Neural cell (in vitro differentiated cells): Measurements from ENCODE around the gene CTNNB1. TPM values are rescaled to one million over a fixed set of nuclear protein-coding genes. Genes with fewer than 3 reads are reported as not detected.

Experiments used
- H2AFZ ChIP-seq: fragments of 200-600, 300-800 bp; sonication (generic), shearing (Covaris generic); 2 replicates; pipeline ENCODE4 v1.6.0; 2014; ENCODE audit warnings: low read depth, mild to moderate bottlenecking, antibody characterized with exemption, low read length, moderate library complexity
- H3F3A ChIP-seq: fragments of 200-600 bp; shearing (Covaris generic); 2 replicates; pipeline ENCODE4 v1.6.1; 2016; ENCODE audit warnings: mild to moderate bottlenecking, moderate library complexity, mixed read lengths, antibody characterized with exemption, low read length; ENCODE audit not compliant: insufficient read depth, poor library complexity, severe bottlenecking
- H3K27ac ChIP-seq: fragments of 200-600, 300-800 bp; sonication (generic), shearing (Covaris generic); 2 replicates; pipeline ENCODE4 v1.5.1; 2014; ENCODE audit warnings: mild to moderate bottlenecking, low read length, moderate library complexity
- H3K27me3 ChIP-seq: fragments of 300-800, 200-600 bp; sonication (generic), shearing (Covaris generic); 2 replicates; pipeline ENCODE4 v1.6.0; 2014; ENCODE audit warnings: mild to moderate bottlenecking, low read depth, low read length, moderate library complexity; ENCODE audit not compliant: insufficient read depth
- H3K36me3 ChIP-seq: fragments of 300-800, 200-600 bp; sonication (generic), shearing (Covaris generic); 2 replicates; pipeline ENCODE4 v1.5.1; 2014; ENCODE audit warnings: mild to moderate bottlenecking, antibody characterized with exemption, low read length, moderate library complexity; ENCODE audit not compliant: insufficient read depth
- H3K4me2 ChIP-seq: fragments of 300-800, 200-600 bp; sonication (generic), shearing (Covaris generic); 2 replicates; pipeline ENCODE4 v1.6.0; 2014; ENCODE audit warnings: mild to moderate bottlenecking, low read length
- H3K4me3 ChIP-seq: fragments of 300-800, 200-600 bp; sonication (generic), shearing (Covaris generic); 2 replicates; pipeline ENCODE4 v1.5.1; 2014; ENCODE audit warnings: mild to moderate bottlenecking, low read length, moderate library complexity
- H3K79me2 ChIP-seq: fragments of 200-600 bp; shearing (Covaris generic); replicated peaks from 2 replicates; pipeline ENCODE4 v1.6.0; 2014; ENCODE audit warnings: mild to moderate bottlenecking, low read length, moderate library complexity; ENCODE audit not compliant: insufficient read depth
- H3K9ac ChIP-seq: fragments of 300-800, 200-600 bp; sonication (generic), shearing (Covaris generic); 2 replicates; pipeline ENCODE4 v1.6.1; 2016; ENCODE audit warnings: mild to moderate bottlenecking, low read length, mixed read lengths
- H3K9me2 ChIP-seq: fragments of 200-600 bp; shearing (Covaris generic); 2 replicates; pipeline ENCODE4 v1.6.1; 2016; ENCODE audit warnings: mild to moderate bottlenecking, low read length, mixed read lengths; ENCODE audit not compliant: insufficient read depth
- H3K9me3 ChIP-seq: fragments of 200-600, 300-800 bp; sonication (generic), shearing (Covaris generic); 2 replicates; pipeline ENCODE4 v1.6.1; 2016; ENCODE audit warnings: mild to moderate bottlenecking, mixed run types, low read length, moderate library complexity, mixed read lengths
- H4K20me1 ChIP-seq: fragments of 200-600 bp; shearing (Covaris generic); 2 replicates; pipeline ENCODE4 v1.6.1; 2016; ENCODE audit warnings: mild to moderate bottlenecking, mixed run types; ENCODE audit not compliant: insufficient read depth
- CTCF ChIP-seq: fragments of 450-650 bp; IDR thresholded peaks from 2 replicates; pipeline ENCODE4 v1.5.1; 2014; ENCODE audit warnings: antibody characterized with exemption, mild to moderate bottlenecking, moderate library complexity; ENCODE audit not compliant: poor library complexity, severe bottlenecking
- EP300 ChIP-seq: fragments of 450-650 bp; conservative IDR thresholded peaks from 2 replicates; pipeline ENCODE4 v1.6.1; 2014; ENCODE audit warnings: antibody characterized with exemption, mild to moderate bottlenecking, moderate library complexity; ENCODE audit not compliant: poor library complexity, severe bottlenecking
- EZH2 ChIP-seq: fragments of 200-600, 300-800 bp; shearing (Covaris generic), sonication (generic); IDR thresholded peaks from 2 replicates; pipeline ENCODE4 v1.6.1; 2014; ENCODE audit warnings: antibody characterized with exemption, low read length, borderline replicate concordance, mild to moderate bottlenecking; ENCODE audit not compliant: insufficient read depth, poor library complexity, severe bottlenecking
- MXI1 ChIP-seq: fragments of 450-650 bp; conservative IDR thresholded peaks from 2 replicates; pipeline ENCODE4 v1.6.1; 2014; ENCODE audit warnings: antibody characterized with exemption, mild to moderate bottlenecking; ENCODE audit not compliant: poor library complexity, severe bottlenecking
- POLR2AphosphoS5 ChIP-seq: IDR thresholded peaks from 2 replicates; pipeline ENCODE4 v1.6.1; 2012
- RAD21 ChIP-seq: fragments of 450-650 bp; conservative IDR thresholded peaks from 2 replicates; pipeline ENCODE4 v1.6.1; 2014; ENCODE audit warnings: antibody characterized with exemption, mild to moderate bottlenecking, moderate library complexity
- REST ChIP-seq: IDR thresholded peaks from 2 replicates; pipeline ENCODE4 v1.6.1; 2012; ENCODE audit warnings: borderline replicate concordance
- SMC3 ChIP-seq: fragments of 450-650 bp; conservative IDR thresholded peaks from 2 replicates; pipeline ENCODE4 v1.6.1; 2014; ENCODE audit warnings: antibody characterized with exemption, mild to moderate bottlenecking, moderate library complexity; ENCODE audit not compliant: poor library complexity
- TAF1 ChIP-seq: IDR thresholded peaks from 2 replicates; pipeline ENCODE4 v1.6.1; 2012; ENCODE audit warnings: low read depth
- polyA plus RNA-seq: library from polyadenylated mRNA; depleted of rRNA; stranded (reverse); fragments of >200 nt; gene quantifications from 2 replicates; pipeline ENCODE4 v1.2.3, GENCODE V29; 2014

CTNNB1 gene
- polyA plus RNA-seq, 1 donor from 2014 or later, result 317 TPM

GRCh38 chr3:41223691-41224090, 24.4 kb downstream of the CTNNB1 start:
- Histone ChIP-seq H3K79me2 (peaks cover 60% of the 10 kb centered on the region), H3K4me2 (no peak overlapping the region), H3K9me3 (no peaks in the 10 kb centered on the region), H3K36me3 (peaks cover 25% of the 10 kb centered on the region), H3F3A (no peaks in the 10 kb centered on the region), H2AFZ (no peak overlapping the region), H4K20me1 (no peaks in the 10 kb centered on the region), H3K4me3 (no peak overlapping the region), H3K9ac (no peak overlapping the region), H3K27me3 (no peaks in the 10 kb centered on the region), H3K9me2 (no peaks in the 10 kb centered on the region), H3K27ac (no peak overlapping the region)
- TF ChIP-seq MXI1, result no peak
- no peak for TF ChIP-seq CTCF
- no peak for TF ChIP-seq TAF1
- no peak for TF ChIP-seq POLR2AphosphoS5
- no peak for TF ChIP-seq REST
- TF ChIP-seq EP300, result no peak
- TF ChIP-seq EZH2, result no peak
- TF ChIP-seq SMC3, result no peak
- no peak for TF ChIP-seq RAD21

- TF ChIP-seq SMC3 (no peak), EZH2 (no peak), MXI1 (no peak), EP300 (no peak), CTCF (no peak), TAF1 (no peak), RAD21 (no peak)
- no peak overlapping the region for H3K4me3 ChIP-seq
- H2AFZ ChIP-seq, result no peak overlapping the region
- H3F3A ChIP-seq, result no peaks in the 10 kb centered on the region
- H3K4me2 ChIP-seq, result no peak overlapping the region
- peaks cover 25% of the 10 kb centered on the region for H3K36me3 ChIP-seq
- no peak overlapping the region for H3K27ac ChIP-seq
- no peak overlapping the region for H3K9ac ChIP-seq
- H3K79me2 ChIP-seq, result peaks cover 58% of the 10 kb centered on the region
- no peaks in the 10 kb centered on the region for H3K9me2 ChIP-seq
- no peaks in the 10 kb centered on the region for H3K9me3 ChIP-seq
- no peaks in the 10 kb centered on the region for H3K27me3 ChIP-seq
- H4K20me1 ChIP-seq, result no peaks in the 10 kb centered on the region
These were observed 25.0 kb downstream of the CTNNB1 start for GRCh38 chr3:41224120-41224806.
